Stimulated activated CD8-positive, alpha-beta memory T cell treated with anti-CD3 and anti-CD28 coated beads, Interleukin-12 subunit alpha, Interleukin-12 subunit beta, amount 100 ng/mL, for 1 hour (primary cell): ENCODE data around the gene GNA15.

Experiments used
- DNase-seq: peaks from one replicate; pipeline ENCODE4 v3.0.0-alpha.2; 2020; ENCODE audit warnings: low read depth

GNA15 gene

DNA sequence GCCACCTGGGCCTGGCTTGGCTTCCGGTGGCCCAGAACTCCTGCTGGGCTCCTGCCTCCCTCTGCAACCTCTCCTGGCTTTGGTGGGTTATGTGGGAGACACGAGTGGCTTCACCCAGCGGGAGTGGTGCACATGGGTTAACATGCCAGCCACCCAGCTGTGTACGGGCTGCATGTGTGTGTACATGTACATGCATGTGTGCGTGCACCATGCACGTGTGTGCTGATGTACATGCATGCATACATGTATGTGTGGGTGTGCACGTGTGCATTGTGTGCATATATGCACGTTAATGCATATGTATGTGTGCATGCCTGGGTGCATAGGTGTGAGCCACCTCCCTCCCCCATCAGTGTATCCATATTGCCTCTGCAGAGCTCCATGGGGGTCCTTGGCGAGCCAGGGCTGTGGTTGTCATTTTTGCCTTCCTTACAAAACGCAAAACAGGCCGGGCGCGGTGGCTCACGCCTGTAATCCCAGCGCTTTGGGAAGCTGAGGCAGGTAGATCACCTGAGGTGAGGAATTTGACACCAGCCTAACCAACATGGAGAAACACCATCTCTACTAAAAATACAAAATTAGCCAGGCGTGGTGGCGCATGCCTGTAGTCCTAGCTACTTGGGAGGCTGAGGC is 29.2 kb upstream of the GNA15 start:
- no peak for DNase-seq

DNA sequence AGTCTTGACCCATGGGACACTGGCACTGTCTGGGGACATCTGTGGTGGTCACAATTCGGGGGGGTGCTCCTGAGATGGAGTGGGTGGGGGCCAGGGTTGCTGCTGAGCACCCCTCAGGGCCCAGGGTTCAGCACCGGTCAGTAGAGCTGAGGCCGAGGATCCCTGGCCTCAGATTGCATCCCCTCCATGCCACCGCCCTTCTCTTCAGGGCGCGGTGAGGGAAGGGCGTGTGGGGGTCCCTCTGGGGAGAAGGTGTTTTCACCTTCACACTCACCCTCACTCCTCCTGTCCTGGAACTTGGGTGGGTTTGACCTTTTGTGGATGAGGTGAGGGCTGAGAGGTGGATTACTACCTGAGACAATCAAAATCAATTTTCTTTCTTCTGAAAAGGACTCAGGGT is 28.2 kb upstream of the GNA15 start:
- no peak for DNase-seq

DNA sequence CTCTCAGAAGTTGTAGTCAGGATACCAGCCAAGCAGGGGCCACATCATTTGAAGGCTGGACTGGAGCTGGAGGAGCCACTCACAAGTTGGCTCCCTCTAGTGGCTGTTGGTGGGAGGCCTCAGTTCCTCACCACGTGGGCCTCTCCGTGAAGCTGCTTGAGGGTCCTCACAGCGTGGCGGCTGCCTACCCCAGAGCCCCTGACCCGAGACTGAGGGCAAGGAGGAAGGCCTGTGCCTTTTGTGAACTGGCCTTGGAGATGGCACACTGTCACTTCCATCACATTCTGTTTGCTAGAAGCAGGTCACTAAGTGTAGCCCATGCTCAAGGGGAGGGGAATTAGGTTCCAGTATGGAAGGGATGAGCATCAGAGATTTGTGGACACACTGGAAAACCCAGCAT is 27.1 kb upstream of the GNA15 start:
- peak; percentile 52 for DNase-seq

DNA sequence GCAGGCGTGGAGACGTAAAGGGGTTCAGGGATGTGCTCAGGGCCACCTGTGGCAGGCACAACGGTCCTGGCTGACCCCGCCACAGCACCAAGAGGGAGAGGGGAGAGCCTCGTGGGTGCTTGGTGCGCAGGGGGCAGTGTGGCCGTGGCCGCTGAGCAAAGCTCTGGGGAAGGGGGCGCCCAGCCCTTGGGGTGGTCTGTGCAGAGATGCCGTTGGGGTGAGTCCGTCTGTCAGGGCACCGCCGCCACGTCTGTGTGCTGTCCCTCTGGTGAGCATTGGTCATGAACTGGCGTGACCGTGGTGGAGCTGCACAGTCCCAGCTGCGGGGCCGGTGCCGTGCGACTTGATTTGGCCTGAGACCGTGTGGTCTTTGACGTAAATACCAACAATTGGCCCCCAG is 26.3 kb upstream of the GNA15 start:
- DNase-seq, result no peak

DNA sequence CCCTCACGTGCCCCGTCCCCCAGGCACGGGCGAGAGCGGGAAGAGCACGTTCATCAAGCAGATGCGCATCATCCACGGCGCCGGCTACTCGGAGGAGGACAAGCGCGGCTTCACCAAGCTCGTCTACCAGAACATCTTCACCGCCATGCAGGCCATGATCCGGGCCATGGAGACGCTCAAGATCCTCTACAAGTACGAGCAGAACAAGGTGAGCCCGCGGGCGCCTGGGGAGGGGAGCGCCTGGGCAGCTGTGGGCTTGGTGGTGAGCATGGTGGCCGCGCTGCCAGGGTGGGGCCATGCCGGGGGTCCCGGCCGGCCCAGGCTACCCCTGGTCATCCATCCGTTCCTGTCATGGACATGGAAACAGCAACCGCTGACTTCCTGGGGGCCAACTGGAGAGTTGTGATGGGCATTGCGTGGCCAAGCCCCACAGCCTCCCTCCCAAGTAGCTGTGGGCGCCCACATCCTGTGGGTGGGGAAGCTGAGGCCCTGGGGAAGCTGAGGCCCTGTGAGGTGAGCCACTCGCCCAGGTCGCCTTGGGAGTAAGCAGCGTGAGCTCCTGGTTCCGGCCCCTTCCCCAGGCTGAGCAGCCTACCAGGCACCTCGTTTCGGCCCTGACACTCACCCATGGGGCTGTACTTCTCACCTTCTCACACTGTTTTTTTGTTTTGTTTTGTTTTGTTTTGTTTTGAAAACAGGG is 25.6 kb upstream of the GNA15 start:
- no peak for DNase-seq

DNA sequence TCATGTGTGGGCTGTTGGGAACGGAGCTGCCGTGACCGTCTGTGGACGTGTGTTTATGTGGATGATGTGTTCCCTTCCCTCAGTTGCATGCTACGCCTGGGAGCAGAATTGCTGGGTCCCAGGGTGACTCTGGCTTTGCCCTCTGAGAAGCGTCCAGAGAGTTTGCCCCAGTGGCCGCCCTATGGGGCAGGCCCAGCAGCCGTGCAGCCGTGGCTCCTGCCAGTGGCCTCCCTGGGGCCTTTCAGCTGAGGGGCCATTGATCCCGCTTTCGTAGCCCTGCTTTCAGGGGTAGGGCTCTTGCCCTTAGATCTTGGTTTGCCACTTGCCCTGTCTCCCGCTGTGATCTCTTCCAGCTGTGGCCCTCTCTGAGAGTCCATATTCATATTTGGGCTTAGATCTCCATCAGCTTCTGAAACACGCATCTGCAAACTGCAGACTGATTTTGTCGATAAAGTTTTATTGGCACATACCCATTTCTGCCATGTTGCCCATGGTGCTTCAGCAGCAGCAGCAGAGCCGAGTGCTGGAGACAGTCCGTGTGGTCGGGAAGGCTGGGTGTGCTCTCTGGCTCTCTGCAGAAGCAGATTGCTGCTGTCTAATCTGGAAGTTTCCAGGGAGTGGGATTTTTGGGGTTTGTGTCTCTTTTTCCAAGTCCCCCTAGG is 24.1 kb upstream of the GNA15 start:
- DNase-seq, result no peak

DNA sequence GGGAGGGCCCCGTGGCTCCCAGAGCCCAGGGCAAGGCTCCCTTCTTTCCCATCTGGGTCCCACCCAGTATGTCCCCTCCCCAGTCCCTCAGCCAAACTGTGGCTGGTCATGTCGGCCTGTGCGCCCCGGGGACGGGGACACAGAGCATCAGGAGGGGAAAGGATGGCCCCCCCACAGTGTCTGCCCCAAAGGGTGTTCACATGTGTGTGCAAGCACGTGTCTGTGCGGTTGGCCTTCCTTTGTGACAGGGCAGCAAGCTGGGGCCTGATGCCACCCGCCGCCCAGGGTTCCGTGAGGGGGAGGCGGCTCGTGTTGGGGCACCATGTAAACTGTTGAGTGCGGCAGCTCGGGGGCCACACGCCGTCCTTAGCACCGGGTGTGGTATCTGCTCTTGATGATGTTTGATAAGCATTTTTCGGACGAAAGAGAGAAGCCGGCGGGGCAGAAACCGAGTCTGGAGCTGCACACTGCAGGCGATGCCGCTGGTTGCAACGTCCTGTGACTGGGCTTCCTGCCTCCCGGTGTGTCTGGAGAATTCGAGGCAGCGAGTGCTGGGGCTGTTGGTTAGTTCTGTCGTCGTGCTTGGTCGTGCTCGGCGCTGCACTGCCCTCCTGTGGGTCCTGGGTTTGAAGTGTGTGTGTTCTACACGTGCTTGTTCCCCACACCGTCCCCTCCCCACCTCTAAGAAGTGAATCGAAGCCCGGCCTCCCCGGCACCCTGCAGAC is 23.3 kb upstream of the GNA15 start:
- DNase-seq, result no peak

DNA sequence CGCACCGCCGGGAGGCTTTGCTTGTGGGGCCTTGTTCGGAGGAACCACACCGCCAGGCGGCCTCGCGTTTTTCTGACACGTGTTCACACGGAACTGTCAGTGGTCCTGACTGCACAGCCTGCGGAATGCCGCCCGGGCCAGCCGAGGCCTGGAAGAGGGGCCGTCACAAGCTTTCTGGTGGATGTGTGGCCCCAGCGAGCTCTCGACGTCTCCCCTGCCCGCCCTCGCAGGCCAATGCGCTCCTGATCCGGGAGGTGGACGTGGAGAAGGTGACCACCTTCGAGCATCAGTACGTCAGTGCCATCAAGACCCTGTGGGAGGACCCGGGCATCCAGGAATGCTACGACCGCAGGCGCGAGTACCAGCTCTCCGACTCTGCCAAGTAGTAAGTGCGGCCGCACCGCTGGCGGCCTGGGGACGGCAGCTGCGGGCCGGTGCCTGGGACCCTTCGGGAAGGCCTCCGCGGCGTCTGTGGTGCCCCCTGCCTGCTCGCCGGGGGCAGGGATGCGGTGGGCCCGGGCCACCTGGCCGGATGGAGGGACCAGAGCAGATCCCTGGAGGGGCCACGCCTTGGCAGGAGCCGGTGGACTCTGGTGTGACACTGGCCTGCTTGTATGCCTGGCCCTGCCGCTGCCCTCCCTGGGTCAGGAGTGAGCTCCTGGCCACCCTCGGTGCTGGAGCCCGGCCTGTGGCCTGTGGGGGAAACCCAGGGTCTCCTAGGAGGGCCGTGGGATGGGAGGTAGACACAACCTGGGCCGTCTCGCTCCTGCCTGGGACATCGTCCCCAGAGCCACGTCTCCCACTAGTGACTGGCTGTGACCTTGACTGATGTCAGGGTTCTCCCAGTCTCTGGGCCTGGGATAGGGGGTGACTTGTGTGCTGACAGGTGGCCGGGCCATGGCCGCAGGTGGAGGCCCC is 22.5 kb upstream of the GNA15 start:
- no peak for DNase-seq

DNA sequence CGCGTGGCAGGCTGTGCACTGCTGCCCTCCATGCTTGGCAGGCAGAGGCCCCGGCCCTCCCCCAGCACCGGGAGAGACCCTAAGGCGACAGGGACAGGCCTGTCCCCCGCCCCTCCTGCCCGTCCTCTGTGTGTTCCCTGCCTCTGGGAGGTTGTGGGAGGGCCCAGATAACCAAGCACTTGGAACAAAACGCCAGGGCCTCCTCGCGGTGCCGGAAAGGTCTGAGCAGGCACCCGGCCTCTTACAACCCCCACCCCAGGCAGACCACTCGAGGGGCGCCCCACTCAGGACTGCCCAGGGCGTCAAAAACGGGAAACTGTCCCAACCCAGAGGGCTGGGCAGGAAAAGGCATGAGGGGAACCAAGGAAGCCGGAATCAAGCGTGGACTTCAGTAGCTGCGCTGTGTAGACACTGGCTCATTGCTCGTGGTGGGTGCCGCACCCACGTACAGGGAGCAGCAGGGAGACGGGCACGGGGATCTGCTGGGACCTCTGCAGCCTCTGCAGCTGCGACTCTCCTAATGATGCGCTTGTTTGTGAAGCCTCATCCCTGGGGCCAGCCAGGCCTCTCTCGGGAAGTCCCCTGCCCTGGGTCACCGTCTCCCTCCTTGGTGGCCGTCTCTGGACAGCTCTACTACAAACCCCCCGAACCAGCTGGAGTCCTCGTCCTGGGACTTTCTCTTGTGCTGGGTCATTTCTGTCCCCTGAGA is 21.7 kb upstream of the GNA15 start:
- no peak for DNase-seq

DNA sequence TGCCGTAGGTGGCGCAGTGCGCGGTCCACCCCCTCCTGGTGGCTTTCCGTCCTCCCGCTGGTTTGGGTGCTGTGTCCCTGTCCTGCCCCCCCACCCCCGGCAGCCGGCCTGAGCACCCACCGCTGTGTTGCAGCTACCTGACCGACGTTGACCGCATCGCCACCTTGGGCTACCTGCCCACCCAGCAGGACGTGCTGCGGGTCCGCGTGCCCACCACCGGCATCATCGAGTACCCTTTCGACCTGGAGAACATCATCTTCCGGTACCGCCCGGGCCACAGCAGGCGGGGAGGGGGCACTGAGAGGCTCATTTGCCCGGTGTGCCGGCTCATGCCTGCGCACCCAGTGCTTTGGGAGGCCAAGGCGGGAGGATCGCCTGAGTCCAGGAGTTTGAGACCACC is 21.0 kb upstream of the GNA15 start:
- no peak for DNase-seq

DNA sequence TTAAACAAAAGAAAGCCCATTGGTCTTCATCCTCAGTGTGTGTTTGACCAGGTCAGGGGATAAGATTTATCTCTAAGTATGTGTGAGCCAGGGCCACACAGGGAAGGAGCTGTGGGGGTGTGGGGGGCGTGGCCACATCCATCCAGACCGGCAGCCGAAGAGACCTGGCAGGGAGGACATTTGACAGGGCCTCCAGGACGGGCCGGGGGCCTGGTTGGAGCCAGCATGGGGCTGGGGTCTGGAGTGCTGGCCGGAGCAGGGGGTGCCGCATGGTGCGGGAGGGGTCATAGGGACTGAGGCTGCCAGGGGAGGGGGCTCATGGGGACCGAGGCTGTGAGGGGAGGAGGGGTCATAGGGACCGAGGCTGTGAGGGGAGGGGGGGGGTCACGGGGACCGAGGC is 20.4 kb upstream of the GNA15 start:
- no peak for DNase-seq

DNA sequence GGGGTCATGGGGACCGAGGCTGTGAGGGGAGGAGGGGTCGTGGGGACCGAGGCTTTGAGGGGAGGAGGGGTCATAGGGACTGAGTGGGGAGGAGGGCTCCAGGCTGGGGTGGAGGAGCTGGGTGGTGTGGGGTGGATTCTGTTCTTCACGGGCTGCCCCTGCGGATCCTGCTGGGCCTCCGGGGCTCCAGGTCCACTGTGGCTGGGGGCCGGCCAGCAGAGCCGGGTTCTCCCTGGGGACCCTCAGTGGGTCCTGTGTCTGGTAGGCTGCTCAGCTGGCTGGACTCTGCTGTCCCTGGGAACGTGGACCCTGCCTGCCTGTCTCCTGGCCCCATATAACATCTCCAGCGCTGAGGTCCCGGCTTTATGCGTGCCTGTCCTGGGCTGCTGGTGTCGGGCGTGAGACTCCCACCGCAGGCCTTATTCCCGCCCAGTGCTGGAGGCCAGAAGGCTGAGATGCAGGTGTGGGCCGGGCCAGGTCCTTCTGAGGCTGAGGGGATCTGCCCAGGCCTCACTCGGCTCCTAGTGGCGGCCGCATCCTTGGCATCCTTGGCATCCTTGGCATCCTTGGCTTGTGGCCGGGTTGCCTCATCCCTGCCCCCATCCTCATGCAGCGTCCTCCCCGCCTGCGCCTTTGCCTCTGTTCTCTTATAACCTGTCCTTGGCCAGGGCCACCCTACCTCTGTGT is 19.8 kb upstream of the GNA15 start:
- no peak for DNase-seq

DNA sequence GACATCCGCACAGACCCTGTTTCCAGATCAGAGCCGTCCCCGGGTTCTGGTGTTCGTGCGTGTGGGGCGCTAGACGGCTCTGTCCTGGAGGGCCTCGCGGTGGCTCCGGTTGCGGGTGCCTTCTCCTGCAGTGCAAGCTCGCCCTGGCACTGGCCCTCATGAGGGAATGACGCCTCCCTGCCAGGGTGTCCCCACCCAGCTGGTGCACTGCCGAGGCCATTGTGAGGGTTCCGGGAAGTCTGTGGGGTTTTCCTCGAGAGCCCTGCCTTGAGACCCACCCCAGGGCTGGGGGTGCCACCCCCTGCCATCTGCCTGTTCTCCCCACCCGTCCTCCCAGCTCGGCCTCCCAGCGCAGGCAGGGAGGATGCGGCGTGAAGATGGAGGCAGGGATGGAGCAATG is 19.2 kb upstream of the GNA15 start:
- DNase-seq, result no peak

DNA sequence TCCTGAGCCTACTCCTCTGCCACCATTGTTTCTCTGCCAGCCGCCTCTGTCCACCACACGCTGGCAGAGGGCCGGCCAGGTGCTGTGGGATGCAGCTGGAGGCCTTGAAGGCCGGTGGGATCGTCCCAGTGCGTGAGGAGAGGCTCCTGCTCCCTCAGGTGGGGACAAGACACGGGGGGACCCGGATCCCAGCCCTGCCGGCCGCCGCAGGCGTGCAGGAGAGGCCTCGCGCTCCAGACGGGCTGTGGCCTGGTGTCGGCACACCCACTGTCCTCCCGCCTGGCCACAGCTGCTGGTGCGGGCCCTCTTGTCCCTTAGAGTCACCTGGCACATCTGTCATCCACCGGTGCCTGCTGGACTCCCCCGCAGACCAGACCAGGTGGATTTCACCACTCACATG is 18.1 kb upstream of the GNA15 start:
- no peak for DNase-seq

DNA sequence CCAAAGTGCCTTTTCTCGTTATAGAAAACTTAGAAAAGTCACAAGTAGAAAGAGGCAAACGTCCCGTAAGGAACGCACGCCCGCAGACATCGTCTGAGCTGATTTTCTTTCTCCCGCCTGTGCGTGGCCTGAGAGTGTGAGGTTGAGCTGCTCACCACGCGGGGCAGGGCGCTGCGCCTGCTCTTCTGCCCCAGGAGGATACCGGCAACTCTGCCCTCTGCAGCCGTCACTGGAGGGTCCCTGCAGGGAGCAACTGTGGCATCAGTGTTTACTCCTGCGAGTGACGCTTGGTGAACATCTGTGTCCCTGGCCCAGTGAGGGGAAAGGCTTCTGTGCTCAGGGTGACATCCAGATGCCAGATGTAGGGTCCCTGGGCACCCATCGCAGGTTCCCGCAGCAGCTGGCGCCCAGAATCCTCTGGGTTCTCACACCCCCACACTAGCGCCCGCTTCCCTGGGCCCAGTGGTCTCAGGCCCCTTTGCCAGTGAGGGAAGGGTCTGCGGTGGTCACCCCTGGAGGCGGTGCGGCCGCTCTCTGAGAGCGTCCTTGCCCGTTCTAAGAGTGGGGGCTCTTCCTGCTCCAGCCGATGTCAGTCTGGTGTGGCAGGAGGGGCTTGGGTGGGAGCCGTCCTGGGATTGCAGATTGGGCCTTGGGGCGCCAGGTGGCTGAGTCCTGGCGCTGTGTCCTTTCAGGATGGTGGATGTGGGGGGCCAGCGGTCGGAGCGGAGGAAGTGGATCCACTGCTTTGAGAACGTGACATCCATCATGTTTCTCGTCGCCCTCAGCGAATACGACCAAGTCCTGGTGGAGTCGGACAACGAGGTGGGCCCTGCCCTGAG is 17.4 kb upstream of the GNA15 start:
- no peak for DNase-seq

DNA sequence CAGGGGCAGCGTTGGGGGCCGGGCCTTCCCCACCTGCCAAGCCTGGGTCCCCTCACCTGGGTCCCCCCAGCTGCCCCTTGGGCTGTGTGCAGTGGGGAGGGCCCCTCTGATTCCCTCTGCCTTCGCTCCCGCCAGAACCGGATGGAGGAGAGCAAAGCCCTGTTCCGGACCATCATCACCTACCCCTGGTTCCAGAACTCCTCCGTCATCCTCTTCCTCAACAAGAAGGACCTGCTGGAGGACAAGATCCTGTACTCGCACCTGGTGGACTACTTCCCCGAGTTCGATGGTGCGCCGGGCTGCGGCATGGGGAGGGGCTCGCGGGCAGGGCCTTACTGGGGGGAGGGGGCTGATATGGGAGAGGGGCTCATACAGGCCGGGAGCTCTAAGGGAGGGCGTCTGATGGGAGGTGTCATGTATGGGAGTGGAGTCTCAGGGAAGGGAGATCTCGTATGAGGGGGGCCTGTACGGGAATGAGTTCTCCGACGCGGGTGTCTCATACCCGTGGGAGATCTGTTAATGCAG is 16.7 kb upstream of the GNA15 start:
- DNase-seq, result no peak

DNA sequence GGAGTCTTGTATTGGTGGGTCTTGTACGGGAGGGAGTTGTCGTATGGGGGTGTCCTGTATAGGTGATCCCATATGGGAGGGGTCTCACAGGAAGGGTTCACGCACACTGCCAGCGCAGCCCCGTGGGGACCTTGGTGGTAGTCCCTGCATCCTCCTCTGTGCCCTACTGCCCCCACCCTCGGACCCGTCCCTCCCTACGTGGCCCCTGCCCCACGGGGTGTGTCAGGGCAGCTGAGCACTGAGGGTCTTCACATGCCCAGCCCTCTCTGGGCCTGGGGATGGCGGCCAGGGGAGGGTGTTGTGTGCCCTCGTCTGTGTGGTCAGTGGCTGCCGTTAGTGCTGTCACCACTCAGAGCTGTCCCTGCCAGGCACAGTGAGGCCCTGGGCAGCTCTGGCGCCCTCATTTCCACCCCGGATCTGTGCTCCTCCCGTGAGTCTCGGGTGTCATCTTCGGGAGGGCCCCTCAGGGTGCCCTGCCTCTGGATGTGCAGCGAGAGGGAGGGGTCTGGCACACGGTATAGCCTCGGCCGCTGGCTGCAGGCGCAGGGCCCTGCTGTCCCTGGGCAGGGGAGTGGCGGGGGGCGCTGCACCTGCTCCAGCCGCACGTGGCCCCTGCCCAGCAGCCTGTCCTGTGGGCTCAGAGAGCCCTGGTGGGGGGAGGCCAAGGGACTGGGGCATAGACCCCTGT is 16.0 kb upstream of the GNA15 start:
- DNase-seq, result no peak

DNA sequence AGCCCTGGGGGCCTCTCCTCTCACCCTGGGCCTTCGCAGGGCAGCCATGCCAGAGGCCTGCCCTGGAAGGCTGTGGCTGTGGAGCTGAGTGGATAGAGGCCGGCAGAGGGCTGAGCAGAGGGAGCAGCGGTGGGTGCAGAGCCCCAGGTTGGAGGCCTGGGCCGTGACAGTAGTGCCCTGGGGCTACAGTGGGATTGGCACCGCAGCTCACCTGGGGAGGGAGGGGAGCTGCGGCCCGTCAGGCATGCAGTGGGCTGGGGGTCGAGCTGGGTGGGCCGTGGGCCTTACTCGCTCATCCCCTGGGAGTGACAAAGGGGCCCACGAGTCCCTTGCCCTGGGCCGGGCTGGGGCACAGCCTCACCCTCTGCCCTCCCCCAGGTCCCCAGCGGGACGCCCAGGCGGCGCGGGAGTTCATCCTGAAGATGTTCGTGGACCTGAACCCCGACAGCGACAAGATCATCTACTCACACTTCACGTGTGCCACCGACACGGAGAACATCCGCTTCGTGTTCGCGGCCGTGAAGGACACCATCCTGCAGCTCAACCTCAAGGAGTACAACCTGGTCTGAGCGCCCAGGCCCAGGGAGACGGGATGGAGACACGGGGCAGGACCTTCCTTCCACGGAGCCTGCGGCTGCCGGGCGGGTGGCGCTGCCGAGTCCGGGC is 15.1 kb upstream of the GNA15 start:
- DNase-seq, result no peak
